Measurements from ENCODE around the gene KCNK16.

GRCh38 chr6:39302669-39303424 lies 19.7 kb downstream of the KCNK16 start:
- peak; percentile 85 for TF ChIP-seq CTCF (IDR thresholded peaks at IDR 0.05)
- TF ChIP-seq EZH2 (IDR thresholded peaks at IDR 0.05; ENCODE audit: borderline replicate concordance, insufficient read depth, low read depth, low read length, poor library complexity, severe bottlenecking) = no peak

Data from B cell (primary cell).